ENCODE data around the gene MEGF11.
A peak's percentile ranks its signal among the peaks of the same experiment; 100 is the strongest.
"Not testable (repeated sequence)": the region's sequence is repeated elsewhere in the genome, so short reads cannot be mapped to it uniquely, and the experiment has no call there.

MEGF11 gene

DNA sequence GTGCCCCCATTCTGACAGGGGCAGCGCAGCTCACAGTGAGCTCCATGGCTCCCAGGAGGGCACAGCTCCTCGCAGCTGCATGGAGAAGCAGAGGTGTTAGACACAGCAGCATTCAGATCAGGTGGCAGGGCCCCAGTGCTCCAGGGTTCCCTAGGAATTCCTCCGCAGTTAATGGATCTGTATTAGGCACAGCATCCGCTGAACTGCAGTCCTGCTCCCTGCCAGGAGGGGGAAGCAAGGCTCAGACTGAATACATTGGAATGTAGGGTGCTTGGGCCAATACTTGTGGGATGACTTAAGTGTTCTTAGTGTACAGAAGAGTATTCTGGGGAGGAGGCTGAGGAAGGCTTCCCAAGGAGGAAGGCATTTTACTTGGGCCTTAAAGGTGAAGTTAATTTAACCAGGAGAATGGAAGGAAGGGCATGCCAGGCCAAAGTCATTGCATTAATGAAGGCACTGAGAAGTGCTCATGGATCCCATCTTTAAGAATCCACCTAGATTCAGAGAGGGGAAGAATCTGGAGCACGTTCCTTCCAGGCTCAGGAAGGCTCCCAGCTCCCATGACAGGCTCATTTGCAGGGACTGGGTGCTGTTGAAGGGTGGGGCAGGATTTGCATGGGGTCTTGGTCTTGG lies 272.6 kb downstream of the MEGF11 start:
- no peak for ATAC-seq
- no peak overlapping the region for H3K27ac Mint-ChIP-seq
- H3K36me3 Mint-ChIP-seq: no peaks in the 10 kb centered on the region
- peaks cover 18% of the 10 kb centered on the region for H3K27me3 Mint-ChIP-seq
- H3K4me1 Mint-ChIP-seq: peaks cover 24% of the 10 kb centered on the region
- no peak overlapping the region for H3K4me3 Mint-ChIP-seq
- H3K9me3 Mint-ChIP-seq: no peaks in the 10 kb centered on the region

DNA sequence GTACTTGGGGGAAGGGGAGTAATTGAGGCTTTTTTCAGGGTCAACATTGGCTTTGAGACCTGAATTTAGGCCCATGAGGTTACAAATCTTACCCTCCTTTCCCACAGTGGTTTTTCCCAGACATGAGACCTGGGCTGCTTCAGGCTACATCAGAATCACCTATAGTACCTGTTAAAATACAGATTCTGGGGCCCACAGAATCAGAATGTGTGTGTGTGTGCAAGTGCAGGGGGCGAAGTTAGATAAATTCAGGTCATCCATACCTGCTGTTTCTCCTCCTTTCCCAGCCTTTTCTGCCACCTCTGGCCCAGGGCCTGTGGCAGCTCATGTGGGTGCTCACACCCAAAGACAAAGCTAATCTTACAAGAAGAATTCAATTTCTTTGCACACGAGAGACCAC lies 273.7 kb downstream of the MEGF11 start:
- Mint-ChIP-seq H3K4me1 (peaks cover 24% of the 10 kb centered on the region), H3K9me3 (no peaks in the 10 kb centered on the region), H3K36me3 (no peaks in the 10 kb centered on the region), H3K27ac (peak overlapping the region; percentile 25), H3K4me3 (no peak overlapping the region), H3K27me3 (peaks cover 27% of the 10 kb centered on the region)
- no peak for ATAC-seq

- H3K27me3 Mint-ChIP-seq: peaks cover 27% of the 10 kb centered on the region
- H3K36me3 Mint-ChIP-seq: no peaks in the 10 kb centered on the region
- peaks cover 24% of the 10 kb centered on the region for H3K4me1 Mint-ChIP-seq
- no peaks in the 10 kb centered on the region for H3K9me3 Mint-ChIP-seq
- ATAC-seq: peak; percentile 42
- H3K27ac Mint-ChIP-seq: peak overlapping the region; percentile 25
- H3K4me3 Mint-ChIP-seq: no peak overlapping the region
These were observed 274.2 kb downstream of the MEGF11 start for GRCh38 chr15:65979316-65979715.

DNA sequence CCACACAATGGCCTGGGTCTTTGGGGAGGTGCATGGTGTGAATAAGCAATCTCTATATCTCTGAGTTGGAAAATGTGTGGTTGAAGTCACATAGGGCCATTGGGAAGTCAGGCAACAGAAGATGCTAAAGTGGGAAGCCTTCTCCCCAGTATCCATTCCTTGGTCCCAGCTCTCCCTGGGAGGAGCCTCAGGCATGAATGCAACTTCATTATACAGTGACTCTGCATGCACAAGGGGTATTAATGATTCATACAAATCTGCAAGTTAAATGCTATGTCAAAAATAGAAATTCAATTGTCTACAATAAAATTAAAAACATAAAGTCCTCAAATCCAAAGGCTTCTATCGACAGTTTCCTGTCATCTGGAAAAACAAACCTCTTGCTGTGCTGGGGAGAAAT lies 275.4 kb downstream of the MEGF11 start:
- Mint-ChIP-seq H3K36me3 (no peaks in the 10 kb centered on the region), H3K9me3 (no peaks in the 10 kb centered on the region), H3K4me3 (no peak overlapping the region), H3K4me1 (peaks cover 22% of the 10 kb centered on the region), H3K27me3 (peaks cover 30% of the 10 kb centered on the region), H3K27ac (no peak overlapping the region)
- ATAC-seq: no peak

DNA sequence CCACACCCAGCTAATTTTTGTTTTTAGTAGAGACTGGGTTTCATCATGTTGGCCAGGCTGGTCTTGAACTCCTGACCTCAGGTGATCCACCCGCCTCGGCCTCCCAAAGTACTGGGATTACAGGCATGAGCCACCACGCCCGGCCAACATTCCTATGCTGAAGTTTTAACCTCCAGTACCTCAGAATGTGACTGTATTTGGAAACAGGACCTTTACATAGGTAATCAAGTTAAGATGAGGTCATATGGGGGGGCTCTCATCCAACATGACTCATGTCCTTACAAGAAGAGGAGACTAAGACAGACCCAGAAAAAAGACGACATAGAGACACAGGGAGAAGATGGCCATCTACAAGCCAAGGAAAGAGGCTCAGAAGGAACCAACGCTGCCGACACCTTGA lies 277.4 kb downstream of the MEGF11 start:
- not testable (repeated sequence) for H3K4me1 Mint-ChIP-seq, ATAC-seq, H3K27ac Mint-ChIP-seq, H3K36me3 Mint-ChIP-seq, H3K9me3 Mint-ChIP-seq, H3K4me3 Mint-ChIP-seq
- peaks cover 40% of the 10 kb centered on the region for H3K27me3 Mint-ChIP-seq

DNA sequence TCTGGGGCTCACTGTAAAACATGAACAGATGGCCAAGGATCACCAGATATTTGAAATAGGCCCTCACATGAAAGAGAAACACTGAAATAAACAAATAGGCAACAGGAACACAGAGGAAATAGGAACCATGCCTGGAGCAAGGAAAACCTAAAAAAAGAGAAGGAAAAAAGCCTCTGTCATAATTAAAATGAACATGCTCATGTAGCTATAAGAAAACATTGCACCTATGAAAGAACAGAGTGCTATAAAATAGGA lies 281.9 kb downstream of the MEGF11 start:
- H3K27ac Mint-ChIP-seq: no peak overlapping the region
- peaks cover 78% of the 10 kb centered on the region for H3K27me3 Mint-ChIP-seq
- no peaks in the 10 kb centered on the region for H3K9me3 Mint-ChIP-seq
- no peak overlapping the region for H3K4me3 Mint-ChIP-seq
- no peaks in the 10 kb centered on the region for H3K36me3 Mint-ChIP-seq
- no peak for ATAC-seq
- H3K4me1 Mint-ChIP-seq: no peaks in the 10 kb centered on the region

- H3K9me3 Mint-ChIP-seq: no peaks in the 10 kb centered on the region
- H3K4me3 Mint-ChIP-seq: no peak overlapping the region
- no peak overlapping the region for H3K27ac Mint-ChIP-seq
- no peaks in the 10 kb centered on the region for H3K4me1 Mint-ChIP-seq
- no peak for ATAC-seq
- peaks cover 83% of the 10 kb centered on the region for H3K27me3 Mint-ChIP-seq
- no peaks in the 10 kb centered on the region for H3K36me3 Mint-ChIP-seq
These were observed 282.4 kb downstream of the MEGF11 start for GRCh38 chr15:65970937-65971740.

DNA sequence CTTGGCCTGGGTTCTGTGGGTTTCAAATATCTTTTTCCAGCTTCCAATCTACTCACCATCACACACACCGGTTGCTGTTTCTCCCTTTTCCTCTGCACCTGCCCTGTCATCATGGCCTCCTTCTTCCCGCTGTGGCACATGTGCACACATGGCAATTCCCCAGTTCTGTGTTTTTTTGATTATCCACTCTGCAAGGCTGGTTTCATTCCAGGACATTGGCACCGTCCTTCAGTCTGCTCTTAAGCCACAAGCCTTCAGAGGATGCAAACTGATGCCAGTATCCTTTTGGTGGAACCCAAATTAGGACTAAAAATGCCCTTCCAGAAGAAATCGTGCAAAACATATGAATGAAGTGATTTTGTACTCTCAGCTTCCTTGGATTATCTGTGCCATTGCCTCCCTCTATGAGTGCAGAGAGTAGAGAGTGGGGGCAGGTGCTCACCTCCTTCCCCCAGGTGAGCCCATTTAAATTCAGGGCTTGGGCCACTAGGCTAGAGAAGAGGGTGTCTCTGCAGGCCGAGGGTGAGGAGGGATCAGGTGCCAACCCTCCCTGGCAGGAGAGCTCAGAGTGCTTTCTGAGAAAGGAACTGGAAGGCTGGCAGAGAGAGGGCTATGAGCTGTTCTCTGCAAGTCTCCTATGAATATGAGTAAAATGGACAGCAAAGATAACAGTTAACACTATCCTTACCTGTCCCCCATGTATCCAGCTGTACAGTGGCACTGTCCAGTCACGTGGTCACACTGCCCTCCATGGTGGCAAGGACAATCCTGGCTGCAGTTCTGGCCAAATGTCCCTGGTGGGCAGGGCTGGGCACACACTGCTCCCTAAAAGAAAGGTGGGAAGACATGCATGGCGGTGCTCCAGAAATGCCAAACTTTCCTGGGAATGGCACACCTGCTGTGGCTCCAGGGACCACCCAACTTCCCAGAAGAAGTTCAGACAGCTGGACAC lies 283.4 kb downstream of the MEGF11 start:
- H3K27ac Mint-ChIP-seq: no peak overlapping the region
- H3K9me3 Mint-ChIP-seq: no peaks in the 10 kb centered on the region
- H3K4me1 Mint-ChIP-seq: no peaks in the 10 kb centered on the region
- no peak for ATAC-seq
- H3K27me3 Mint-ChIP-seq: peaks cover 75% of the 10 kb centered on the region
- H3K36me3 Mint-ChIP-seq: no peaks in the 10 kb centered on the region
- no peak overlapping the region for H3K4me3 Mint-ChIP-seq

DNA sequence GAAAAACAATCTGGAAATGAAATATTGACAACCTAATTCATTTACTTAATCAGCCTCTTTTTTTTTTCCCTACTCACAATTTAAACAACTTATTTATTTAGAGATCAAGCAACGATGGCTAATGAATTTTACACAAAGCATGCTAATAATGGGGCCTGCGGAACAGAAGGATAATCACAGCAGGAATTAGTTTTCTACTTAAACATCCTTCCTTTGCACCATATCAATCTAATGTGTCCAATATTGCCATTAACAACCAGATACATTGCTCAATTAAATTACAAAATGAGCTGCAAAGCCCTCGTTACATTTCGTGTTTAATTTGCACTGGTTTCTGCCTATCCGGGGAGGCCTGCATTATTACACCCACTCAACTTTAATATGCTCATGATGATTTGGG lies 285.0 kb downstream of the MEGF11 start:
- Mint-ChIP-seq H3K4me1 (no peaks in the 10 kb centered on the region), H3K27ac (no peak overlapping the region), H3K9me3 (no peaks in the 10 kb centered on the region), H3K4me3 (no peak overlapping the region), H3K36me3 (no peaks in the 10 kb centered on the region), H3K27me3 (peaks cover 74% of the 10 kb centered on the region)
- ATAC-seq: no peak

GRCh38 chr15:65964792-65965433 lies 288.6 kb downstream of the MEGF11 start:
- Mint-ChIP-seq H3K27ac (no peak overlapping the region), H3K27me3 (peaks cover 56% of the 10 kb centered on the region), H3K4me3 (no peak overlapping the region), H3K9me3 (no peaks in the 10 kb centered on the region), H3K4me1 (no peaks in the 10 kb centered on the region), H3K36me3 (no peaks in the 10 kb centered on the region)
- ATAC-seq: no peak

DNA sequence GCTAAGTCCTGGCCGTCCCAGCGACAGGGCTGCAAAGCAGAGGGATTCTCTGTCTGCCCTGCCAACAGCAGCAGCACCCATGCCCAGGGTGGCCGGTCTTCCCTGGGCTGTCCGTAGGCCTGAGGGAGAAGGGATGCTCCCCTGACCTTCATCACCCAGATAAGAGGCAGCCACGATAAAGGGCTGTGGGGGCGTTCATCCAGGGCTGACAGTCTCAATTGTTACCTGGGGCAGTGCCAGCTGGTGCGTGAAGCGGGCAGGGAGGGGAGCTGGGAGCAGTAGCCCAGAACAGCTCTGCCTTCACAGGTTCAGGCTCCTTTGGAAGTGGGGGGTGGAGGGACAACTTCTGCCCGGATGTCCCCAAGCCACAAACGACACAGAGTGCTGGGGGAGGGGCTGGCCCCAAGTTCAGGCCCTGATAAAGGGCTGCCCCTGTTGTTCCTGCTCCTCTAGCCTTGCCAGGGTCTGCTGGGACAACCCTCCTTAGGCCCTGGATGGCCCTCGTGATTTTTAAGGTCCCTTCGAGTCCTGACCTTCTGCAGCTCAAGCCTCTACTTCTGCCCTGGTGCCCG lies 289.6 kb downstream of the MEGF11 start:
- no peak overlapping the region for H3K27ac Mint-ChIP-seq
- H3K9me3 Mint-ChIP-seq: no peaks in the 10 kb centered on the region
- peaks cover 49% of the 10 kb centered on the region for H3K27me3 Mint-ChIP-seq
- no peak for ATAC-seq
- H3K4me3 Mint-ChIP-seq: no peak overlapping the region
- H3K4me1 Mint-ChIP-seq: no peaks in the 10 kb centered on the region
- no peaks in the 10 kb centered on the region for H3K36me3 Mint-ChIP-seq

- Mint-ChIP-seq H3K4me3 (no peak overlapping the region), H3K27ac (no peak overlapping the region), H3K4me1 (no peaks in the 10 kb centered on the region), H3K27me3 (peaks cover 43% of the 10 kb centered on the region), H3K9me3 (no peaks in the 10 kb centered on the region), H3K36me3 (no peaks in the 10 kb centered on the region)
- no peak for ATAC-seq
These were observed 290.2 kb downstream of the MEGF11 start for GRCh38 chr15:65963358-65963757.

DNA sequence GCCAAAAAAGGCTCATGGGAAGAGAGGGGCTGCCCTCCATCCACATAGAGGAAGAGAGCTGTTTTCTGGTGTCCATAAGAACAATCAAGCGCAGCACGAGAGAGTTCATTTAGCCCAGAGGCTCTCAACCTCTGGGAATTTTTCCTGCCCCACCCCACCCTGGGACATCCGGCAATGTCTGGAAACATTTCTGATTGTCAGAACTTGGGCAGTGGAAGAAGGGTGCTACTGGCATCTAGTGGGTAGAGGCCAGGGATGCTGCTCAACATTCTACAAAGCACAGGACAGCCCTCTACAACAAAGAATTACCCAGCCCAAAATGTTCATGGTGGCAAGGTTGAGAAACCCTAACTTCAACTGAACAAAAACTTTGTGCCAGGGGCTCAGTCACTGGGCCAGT lies 291.4 kb downstream of the MEGF11 start:
- Mint-ChIP-seq H3K4me3 (no peak overlapping the region), H3K4me1 (no peaks in the 10 kb centered on the region), H3K27ac (no peak overlapping the region), H3K27me3 (peaks cover 31% of the 10 kb centered on the region), H3K9me3 (no peaks in the 10 kb centered on the region), H3K36me3 (no peaks in the 10 kb centered on the region)
- no peak for ATAC-seq

DNA sequence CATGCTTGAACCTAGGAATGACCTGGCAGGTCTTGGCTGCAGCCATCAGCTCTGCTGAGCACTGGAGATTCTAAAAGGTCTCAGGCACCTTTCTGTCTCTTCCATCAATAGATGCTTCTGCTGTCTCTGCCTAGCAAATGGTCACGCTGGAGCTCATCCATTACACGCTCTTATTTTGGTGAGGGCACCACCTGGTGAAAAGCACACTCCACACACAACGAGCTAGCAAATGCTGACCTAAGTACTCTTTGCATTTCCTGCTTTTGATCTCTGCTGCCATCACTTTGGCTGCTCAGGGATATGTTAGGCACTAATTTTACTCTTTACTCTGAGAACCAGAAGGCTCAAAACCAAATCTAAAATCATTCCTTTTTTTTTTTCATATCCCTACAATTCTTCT lies 293.0 kb downstream of the MEGF11 start:
- no peaks in the 10 kb centered on the region for H3K4me1 Mint-ChIP-seq
- H3K27ac Mint-ChIP-seq: no peak overlapping the region
- H3K36me3 Mint-ChIP-seq: no peaks in the 10 kb centered on the region
- no peaks in the 10 kb centered on the region for H3K9me3 Mint-ChIP-seq
- H3K4me3 Mint-ChIP-seq: no peak overlapping the region
- no peak for ATAC-seq
- H3K27me3 Mint-ChIP-seq: peaks cover 20% of the 10 kb centered on the region

DNA sequence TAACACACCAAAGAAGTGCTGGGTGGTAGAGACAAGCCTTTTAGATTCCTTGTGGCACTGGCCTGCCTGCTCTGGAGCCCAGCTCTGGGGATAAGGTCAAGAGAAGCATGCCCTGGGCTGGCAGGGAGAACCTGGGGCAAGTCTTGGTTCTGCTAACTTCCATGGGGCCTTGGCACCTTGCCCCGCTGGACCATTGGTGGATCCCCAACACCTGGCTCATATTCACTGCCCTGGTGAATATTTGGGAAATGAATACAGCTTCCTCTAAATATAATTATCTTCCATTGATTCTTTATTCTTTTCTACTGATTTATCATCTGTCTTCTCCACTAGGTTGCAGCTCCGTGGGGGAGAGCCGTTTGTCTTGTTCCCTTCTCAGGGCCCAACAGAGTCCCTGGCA lies 294.7 kb downstream of the MEGF11 start:
- Mint-ChIP-seq H3K9me3 (no peaks in the 10 kb centered on the region), H3K27me3 (peaks cover 16% of the 10 kb centered on the region), H3K27ac (no peak overlapping the region), H3K4me1 (peaks cover 12% of the 10 kb centered on the region), H3K4me3 (no peak overlapping the region), H3K36me3 (no peaks in the 10 kb centered on the region)
- ATAC-seq: no peak
